ENCODE data around the gene OR8B12.
"Not testable (repeated sequence)": the region's sequence is repeated elsewhere in the genome, so short reads cannot be mapped to it uniquely, and the experiment has no call there.

Gene OR8B12

DNA sequence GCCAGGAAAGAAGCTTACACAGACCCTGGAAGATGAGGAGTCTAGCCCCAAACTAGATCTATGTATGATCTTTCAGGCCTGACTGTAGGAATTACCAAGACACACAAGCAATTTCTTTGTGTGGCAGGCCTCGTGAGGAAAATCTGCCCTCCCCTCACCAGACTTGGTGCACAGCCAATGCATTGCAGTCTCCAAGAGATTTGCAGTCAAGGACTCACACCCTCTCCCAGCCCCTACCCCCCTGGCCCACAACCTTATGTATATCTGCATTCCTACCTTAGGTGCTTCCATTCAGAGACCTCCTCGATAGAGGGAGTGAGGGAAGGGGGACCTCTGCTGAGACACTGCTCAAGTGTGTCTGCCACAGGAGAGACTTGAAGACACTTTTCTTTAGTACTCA is 9.8 kb downstream of the OR8B12 start:
- H3K4me3 ChIP-seq (ENCODE audit: low read depth, low read length), result no peak overlapping the region
- TF ChIP-seq, protein P1, sequence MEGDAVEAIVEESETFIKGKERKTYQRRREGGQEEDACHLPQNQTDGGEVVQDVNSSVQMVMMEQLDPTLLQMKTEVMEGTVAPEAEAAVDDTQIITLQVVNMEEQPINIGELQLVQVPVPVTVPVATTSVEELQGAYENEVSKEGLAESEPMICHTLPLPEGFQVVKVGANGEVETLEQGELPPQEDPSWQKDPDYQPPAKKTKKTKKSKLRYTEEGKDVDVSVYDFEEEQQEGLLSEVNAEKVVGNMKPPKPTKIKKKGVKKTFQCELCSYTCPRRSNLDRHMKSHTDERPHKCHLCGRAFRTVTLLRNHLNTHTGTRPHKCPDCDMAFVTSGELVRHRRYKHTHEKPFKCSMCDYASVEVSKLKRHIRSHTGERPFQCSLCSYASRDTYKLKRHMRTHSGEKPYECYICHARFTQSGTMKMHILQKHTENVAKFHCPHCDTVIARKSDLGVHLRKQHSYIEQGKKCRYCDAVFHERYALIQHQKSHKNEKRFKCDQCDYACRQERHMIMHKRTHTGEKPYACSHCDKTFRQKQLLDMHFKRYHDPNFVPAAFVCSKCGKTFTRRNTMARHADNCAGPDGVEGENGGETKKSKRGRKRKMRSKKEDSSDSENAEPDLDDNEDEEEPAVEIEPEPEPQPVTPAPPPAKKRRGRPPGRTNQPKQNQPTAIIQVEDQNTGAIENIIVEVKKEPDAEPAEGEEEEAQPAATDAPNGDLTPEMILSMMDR (IDR thresholded peaks at IDR 0.05; ENCODE audit: borderline replicate concordance, insufficient read depth, low read depth, low read length), result no peak

DNA sequence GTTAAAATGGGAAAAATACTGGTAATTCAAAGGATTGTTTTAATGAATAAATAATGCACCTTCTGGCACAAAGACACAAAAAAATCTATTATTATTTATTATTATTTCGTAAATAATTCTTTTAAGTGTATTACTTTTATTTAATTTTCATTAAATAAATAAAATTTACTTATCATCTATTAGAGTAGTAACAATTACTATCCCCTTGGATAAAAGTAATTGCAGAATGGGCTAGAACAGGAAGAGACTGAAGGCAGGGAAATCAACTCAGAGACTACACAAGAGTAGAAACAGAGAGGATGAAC is 23.0 kb downstream of the OR8B12 start:
- H3K4me3 ChIP-seq (ENCODE audit: low read depth, low read length), result no peak overlapping the region
- TF ChIP-seq, protein P1 (IDR thresholded peaks at IDR 0.05; ENCODE audit: borderline replicate concordance, insufficient read depth, low read depth, low read length), result no peak

DNA sequence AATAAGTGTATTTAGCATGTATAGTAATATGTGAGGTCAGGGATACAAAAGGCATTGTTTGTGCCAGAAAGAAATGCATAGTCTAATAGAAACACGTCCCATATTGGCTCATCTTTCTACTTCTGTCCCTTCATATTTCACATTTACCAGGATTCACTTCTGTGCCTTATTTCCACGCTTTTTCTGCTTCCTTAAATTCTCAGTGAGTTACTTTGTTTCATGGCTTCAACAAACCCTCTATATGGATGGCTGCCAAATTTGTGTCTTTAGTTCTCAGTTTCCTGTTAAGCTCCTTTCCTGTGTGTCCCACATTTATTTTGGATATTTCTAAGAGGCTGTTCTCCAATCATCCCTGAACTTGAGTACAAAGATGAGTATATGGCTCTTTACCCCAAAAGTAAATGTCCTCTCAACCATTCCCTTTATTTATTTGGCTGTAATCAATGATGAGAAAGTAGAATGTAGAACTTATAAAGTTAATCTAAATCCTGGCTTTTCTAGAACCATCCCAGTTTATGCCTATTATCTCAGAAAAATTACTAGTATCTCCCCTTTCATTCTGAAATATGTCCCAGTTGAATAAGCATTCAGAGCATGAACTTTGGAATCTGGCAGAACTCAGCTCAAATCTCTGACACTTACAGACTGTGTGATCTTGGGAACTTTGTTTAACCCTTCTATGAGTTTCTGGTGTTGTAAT is 23.5 kb downstream of the OR8B12 start:
- TF ChIP-seq, protein P1 (IDR thresholded peaks at IDR 0.05; ENCODE audit: borderline replicate concordance, insufficient read depth, low read depth, low read length), result no peak
- H3K4me3 ChIP-seq (ENCODE audit: low read depth, low read length), result no peak overlapping the region

- H3K4me3 ChIP-seq (ENCODE audit: low read depth, low read length), result no peak overlapping the region
- TF ChIP-seq, protein P1 (IDR thresholded peaks at IDR 0.05; ENCODE audit: borderline replicate concordance, insufficient read depth, low read depth, low read length), result no peak
These were observed 24.4 kb downstream of the OR8B12 start for GRCh38 chr11:124518989-124519451.

- no peak overlapping the region for H3K4me3 ChIP-seq (ENCODE audit: low read depth, low read length)
- TF ChIP-seq, protein P1 (IDR thresholded peaks at IDR 0.05; ENCODE audit: borderline replicate concordance, insufficient read depth, low read depth, low read length), result no peak
These were observed 26.1 kb downstream of the OR8B12 start for GRCh38 chr11:124517314-124517713.

DNA sequence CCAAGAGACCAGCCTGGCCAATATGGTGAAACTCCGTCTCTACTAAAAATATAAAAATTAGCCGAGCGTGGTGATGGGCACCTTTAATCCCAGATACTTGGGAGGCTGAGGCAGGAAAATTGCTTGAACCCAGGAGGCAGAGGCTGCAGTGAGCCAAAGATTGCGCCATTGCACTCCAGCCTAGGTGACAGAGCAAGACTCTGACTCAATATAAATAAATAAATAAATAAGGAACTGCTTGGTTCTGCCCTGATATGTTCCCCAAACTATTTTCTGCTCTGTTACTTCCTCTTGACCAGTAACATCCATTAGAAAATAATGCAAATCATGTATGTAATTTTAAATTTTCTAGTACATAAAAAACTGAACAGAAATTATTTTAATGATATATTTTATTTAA is 28.8 kb downstream of the OR8B12 start:
- not testable (repeated sequence) for H3K4me3 ChIP-seq (ENCODE audit: low read depth, low read length)

DNA sequence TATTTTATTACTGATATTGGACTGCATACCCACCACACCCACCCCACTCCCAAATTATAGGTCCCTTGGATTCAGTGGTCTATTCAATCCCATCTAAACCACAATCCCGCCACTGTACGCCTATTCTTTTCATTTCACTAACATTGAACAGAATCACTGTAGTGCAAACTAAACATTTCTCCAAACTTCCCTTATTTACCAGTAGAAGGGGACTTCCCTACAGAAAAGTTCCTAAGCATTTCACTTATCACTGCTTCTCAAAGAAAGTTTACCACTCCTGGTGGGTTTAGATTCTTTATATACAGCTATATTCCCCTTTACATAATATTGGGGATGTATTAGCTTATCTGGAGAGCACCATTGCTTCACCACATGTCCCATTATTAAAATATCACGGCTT is 29.3 kb downstream of the OR8B12 start:
- TF ChIP-seq, protein P1 (IDR thresholded peaks at IDR 0.05; ENCODE audit: borderline replicate concordance, insufficient read depth, low read depth, low read length), result no peak
- H3K4me3 ChIP-seq (ENCODE audit: low read depth, low read length), result no peak overlapping the region
